Lower lobe of right lung (tissue), 2 donors: ENCODE measurements around the gene TUBGCP3. TPM values are rescaled to one million over a fixed set of nuclear protein-coding genes. Genes with fewer than 3 reads are reported as not detected.

ENCODE experiments used
- ATAC-seq, 2 donors: fragments of 200-7000 bp; cut with Tn5 transposase; one replicate each; pipeline ENCODE4 v1.9.1; 2020 to 2022; ENCODE audit warnings: mild to moderate bottlenecking in 2 of 2, moderate library complexity in 2 of 2
- DNase-seq: peaks from one replicate; pipeline ENCODE4 v3.0.0-alpha.2; 2020
- H3K27ac ChIP-seq: fragments of 200-600 bp; one replicate; pipeline ENCODE4 v1.8.0; 2022
- H3K27me3 ChIP-seq: fragments of 200-600 bp; one replicate; pipeline ENCODE4 v1.8.0; 2022; ENCODE audit warnings: low read depth
- H3K36me3 ChIP-seq: fragments of 200-600 bp; one replicate; pipeline ENCODE4 v1.8.0; 2022; ENCODE audit warnings: mild to moderate bottlenecking
- H3K4me1 ChIP-seq: fragments of 200-600 bp; one replicate; pipeline ENCODE4 v1.8.0; 2022
- H3K4me3 ChIP-seq: fragments of 200-600 bp; one replicate; pipeline ENCODE4 v1.8.0; 2022; ENCODE audit warnings: mild to moderate bottlenecking
- H3K9me3 ChIP-seq: fragments of 200-600 bp; one replicate; pipeline ENCODE4 v1.8.0; 2022
- intact Hi-C: fragments of 100-400 bp; cut with DNase I; formaldehyde crosslinking; loops from one replicate; pipeline ENCODE4 v1.11.0; 2022
- total RNA-seq: library from RNA; stranded (reverse); fragmentation: NEBNext Ultra II Directional; extraction: Animal tissue kit (Norgen Biotek cat#: 25700); gene quantifications from one replicate; pipeline ENCODE4 v1.2.1, GENCODE V29; 2021
- TF ChIP-seq, protein P1 (sequence below): fragments of 200-600 bp; IDR thresholded peaks from one replicate; pipeline ENCODE4 v1.8.0; 2022; ENCODE audit warnings: antibody characterized with exemption, mild to moderate bottlenecking
- donor health status: DM: no; HTN: yes; CAD: no; lungs with severe emphysema.

The TUBGCP3 gene
- total RNA-seq, 1 donor from 2014 or later = 34.5 TPM

GRCh38 chr13:112567161-112567862 lies 20.6 kb downstream of the TUBGCP3 start:
- Histone ChIP-seq H3K9me3 (no peaks in the 10 kb centered on the region), H3K4me1 (peaks cover 7% of the 10 kb centered on the region), H3K27me3 (no peaks in the 10 kb centered on the region), H3K4me3 (no peak overlapping the region), H3K36me3 (peaks cover 55% of the 10 kb centered on the region), H3K27ac (no peak overlapping the region)
- intact Hi-C loops = no loop called here
- no peak for DNase-seq
- ATAC-seq = no peak
- TF ChIP-seq, protein P1, sequence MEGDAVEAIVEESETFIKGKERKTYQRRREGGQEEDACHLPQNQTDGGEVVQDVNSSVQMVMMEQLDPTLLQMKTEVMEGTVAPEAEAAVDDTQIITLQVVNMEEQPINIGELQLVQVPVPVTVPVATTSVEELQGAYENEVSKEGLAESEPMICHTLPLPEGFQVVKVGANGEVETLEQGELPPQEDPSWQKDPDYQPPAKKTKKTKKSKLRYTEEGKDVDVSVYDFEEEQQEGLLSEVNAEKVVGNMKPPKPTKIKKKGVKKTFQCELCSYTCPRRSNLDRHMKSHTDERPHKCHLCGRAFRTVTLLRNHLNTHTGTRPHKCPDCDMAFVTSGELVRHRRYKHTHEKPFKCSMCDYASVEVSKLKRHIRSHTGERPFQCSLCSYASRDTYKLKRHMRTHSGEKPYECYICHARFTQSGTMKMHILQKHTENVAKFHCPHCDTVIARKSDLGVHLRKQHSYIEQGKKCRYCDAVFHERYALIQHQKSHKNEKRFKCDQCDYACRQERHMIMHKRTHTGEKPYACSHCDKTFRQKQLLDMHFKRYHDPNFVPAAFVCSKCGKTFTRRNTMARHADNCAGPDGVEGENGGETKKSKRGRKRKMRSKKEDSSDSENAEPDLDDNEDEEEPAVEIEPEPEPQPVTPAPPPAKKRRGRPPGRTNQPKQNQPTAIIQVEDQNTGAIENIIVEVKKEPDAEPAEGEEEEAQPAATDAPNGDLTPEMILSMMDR = no peak

DNA sequence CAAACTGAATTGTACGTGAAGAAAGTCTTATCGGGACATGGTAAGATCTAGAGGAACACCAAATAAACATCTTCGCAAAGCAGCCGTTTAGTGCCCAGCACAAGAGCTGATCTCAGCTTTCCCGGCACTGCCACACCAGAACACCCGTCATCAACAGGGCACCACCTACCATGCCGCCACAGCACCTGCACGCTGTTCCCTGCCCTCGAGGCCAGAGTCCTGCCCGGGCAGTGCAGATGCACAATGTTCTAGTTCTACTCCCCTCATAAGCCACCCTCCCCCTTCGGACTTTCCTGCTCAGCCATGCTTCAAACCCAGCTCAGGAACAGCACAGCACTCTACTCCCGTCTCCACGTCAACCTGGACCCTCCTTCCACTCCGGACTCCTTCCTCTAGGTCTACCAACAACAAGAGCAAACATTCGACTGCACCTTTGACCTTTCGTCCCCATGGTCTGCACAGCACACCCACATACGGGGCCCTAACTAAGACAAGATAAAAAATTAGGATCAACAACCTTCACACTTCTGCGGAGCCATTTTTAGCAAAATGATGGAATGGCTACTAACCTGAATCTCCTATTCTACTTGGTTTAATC lies 25.1 kb downstream of the TUBGCP3 start:
- TF ChIP-seq, protein P1 = no peak
- Histone ChIP-seq H3K4me3 (no peak overlapping the region), H3K4me1 (no peaks in the 10 kb centered on the region), H3K27me3 (no peaks in the 10 kb centered on the region), H3K27ac (no peak overlapping the region), H3K36me3 (peaks cover 60% of the 10 kb centered on the region), H3K9me3 (no peaks in the 10 kb centered on the region)
- no peak for DNase-seq
- intact Hi-C loops = no loop called here
- peak in 1 of 2 donors; percentile 34 for ATAC-seq

DNA sequence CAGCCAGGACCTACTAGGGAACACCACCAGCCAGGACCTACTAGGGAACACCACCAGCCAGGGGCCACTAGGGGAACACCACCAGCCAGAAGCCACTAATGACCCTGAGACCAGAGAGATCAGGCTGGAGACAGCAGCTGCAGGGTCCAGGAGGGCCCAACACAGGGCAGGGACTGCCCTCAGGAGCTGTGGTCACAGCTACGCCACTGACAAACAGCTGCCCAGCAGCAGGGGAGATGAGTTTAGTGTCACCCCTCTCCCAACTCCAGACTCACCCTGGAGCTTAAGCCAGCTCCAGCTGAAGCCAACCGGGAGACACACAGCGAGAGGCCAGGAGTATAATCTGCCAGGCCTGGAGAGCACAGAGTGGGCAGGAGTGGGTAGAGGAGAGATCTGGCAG lies 25.7 kb downstream of the TUBGCP3 start:
- H3K4me1 ChIP-seq = no peaks in the 10 kb centered on the region
- TF ChIP-seq, protein P1 = no peak
- no peaks in the 10 kb centered on the region for H3K27me3 ChIP-seq
- H3K4me3 ChIP-seq = no peak overlapping the region
- no peak overlapping the region for H3K27ac ChIP-seq
- DNase-seq (no peak), ATAC-seq (no peak)
- H3K9me3 ChIP-seq = no peaks in the 10 kb centered on the region
- H3K36me3 ChIP-seq = peaks cover 61% of the 10 kb centered on the region
- intact Hi-C loops = no loop called here

DNA sequence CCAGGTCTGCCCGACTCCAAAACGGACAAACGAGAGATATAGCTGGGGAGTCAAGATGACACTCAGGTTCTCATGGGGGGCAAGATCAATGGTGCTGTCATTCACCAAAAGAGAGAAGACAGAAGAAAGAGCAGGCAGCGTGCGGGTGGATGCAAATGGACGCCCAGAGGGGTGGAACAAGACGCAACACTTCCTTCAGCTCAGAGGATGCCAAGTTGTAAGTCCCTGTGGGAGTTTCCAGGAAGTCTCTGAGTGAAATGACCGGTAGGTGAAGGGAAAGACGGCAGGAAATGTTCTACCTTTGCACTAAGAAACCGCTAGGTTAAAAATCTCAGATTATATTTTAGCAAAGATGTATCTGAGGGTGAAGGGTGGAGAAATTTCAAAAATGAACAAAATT lies 26.5 kb downstream of the TUBGCP3 start:
- H3K4me3 ChIP-seq = no peak overlapping the region
- H3K27me3 ChIP-seq = no peaks in the 10 kb centered on the region
- TF ChIP-seq, protein P1 = no peak
- H3K36me3 ChIP-seq = peaks cover 62% of the 10 kb centered on the region
- DNase-seq (no peak), ATAC-seq (no peak)
- H3K9me3 ChIP-seq = no peaks in the 10 kb centered on the region
- no peak overlapping the region for H3K27ac ChIP-seq
- no peaks in the 10 kb centered on the region for H3K4me1 ChIP-seq
- intact Hi-C loops = no loop called here

- peaks cover 64% of the 10 kb centered on the region for H3K36me3 ChIP-seq
- H3K9me3 ChIP-seq = no peaks in the 10 kb centered on the region
- H3K27ac ChIP-seq = no peak overlapping the region
- H3K27me3 ChIP-seq = no peaks in the 10 kb centered on the region
- intact Hi-C loops = no loop called here
- DNase-seq = no peak
- TF ChIP-seq, protein P1 = no peak
- no peak for ATAC-seq
- H3K4me1 ChIP-seq = no peaks in the 10 kb centered on the region
- H3K4me3 ChIP-seq = no peak overlapping the region
Measured at GRCh38 chr13:112558696-112559418, 29.1 kb downstream of the TUBGCP3 start.
